LNCaP clone FGC (cell line): Measurements from ENCODE around the gene SLC23A2.

ENCODE experiments used
- DNase-seq: peaks from one replicate; pipeline ENCODE4 v3.0.0-alpha.2; 2011; ENCODE audit warnings: low read depth
- H3K4me3 ChIP-seq: 2 replicates; pipeline ENCODE4 v1.5.1; 2011; ENCODE audit warnings: mild to moderate bottlenecking, low read depth, low read length, control low read depth
- TF ChIP-seq, protein P1 (sequence below): IDR thresholded peaks from 2 replicates; pipeline ENCODE4 v1.5.1; 2012; ENCODE audit warnings: mild to moderate bottlenecking; ENCODE audit not compliant: control insufficient read depth, insufficient read depth; ENCODE audit errors: extremely low read depth

SLC23A2 gene

DNA sequence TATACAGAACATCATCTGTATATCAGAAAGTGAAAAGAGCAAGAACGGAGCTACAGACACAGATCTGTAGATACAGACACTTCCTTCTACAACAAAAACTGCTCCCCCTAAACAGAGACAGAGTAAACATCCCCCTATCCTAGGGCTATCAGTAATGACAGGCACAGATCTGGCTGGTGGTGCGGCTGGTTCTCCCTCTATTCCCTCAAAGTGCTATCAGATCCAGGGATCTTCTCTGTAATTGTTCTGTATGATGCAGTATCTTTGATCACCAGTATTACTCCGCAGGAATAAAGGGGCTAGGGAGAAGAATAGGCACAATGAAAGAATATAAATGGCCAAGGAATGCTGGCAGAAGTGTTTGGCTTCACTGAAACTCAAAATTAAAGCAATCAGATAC lies 80.7 kb downstream of the SLC23A2 start:
- TF ChIP-seq, protein P1, sequence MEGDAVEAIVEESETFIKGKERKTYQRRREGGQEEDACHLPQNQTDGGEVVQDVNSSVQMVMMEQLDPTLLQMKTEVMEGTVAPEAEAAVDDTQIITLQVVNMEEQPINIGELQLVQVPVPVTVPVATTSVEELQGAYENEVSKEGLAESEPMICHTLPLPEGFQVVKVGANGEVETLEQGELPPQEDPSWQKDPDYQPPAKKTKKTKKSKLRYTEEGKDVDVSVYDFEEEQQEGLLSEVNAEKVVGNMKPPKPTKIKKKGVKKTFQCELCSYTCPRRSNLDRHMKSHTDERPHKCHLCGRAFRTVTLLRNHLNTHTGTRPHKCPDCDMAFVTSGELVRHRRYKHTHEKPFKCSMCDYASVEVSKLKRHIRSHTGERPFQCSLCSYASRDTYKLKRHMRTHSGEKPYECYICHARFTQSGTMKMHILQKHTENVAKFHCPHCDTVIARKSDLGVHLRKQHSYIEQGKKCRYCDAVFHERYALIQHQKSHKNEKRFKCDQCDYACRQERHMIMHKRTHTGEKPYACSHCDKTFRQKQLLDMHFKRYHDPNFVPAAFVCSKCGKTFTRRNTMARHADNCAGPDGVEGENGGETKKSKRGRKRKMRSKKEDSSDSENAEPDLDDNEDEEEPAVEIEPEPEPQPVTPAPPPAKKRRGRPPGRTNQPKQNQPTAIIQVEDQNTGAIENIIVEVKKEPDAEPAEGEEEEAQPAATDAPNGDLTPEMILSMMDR = no peak
- no peak for DNase-seq
- no peak overlapping the region for H3K4me3 ChIP-seq

DNA sequence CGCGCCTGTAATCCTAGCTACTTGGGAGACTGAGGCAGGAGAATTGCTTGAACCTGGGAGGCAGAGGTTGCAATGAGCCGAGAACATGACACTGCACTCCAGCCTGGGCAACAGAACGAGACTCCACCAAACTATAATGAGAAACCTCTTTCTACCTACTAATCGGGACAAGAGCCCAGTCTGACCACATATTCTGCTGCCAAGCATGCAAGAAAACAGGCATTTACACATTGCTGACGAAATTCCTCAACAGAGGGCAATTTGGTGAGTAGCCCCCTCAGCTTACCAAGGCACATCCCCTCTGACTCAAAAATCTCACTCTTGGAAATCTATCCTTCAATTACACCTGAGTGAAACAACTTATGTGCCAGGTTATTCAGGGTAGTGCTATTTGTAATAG lies 81.2 kb downstream of the SLC23A2 start:
- no peak for DNase-seq
- H3K4me3 ChIP-seq = no peak overlapping the region
- TF ChIP-seq, protein P1 = no peak

DNA sequence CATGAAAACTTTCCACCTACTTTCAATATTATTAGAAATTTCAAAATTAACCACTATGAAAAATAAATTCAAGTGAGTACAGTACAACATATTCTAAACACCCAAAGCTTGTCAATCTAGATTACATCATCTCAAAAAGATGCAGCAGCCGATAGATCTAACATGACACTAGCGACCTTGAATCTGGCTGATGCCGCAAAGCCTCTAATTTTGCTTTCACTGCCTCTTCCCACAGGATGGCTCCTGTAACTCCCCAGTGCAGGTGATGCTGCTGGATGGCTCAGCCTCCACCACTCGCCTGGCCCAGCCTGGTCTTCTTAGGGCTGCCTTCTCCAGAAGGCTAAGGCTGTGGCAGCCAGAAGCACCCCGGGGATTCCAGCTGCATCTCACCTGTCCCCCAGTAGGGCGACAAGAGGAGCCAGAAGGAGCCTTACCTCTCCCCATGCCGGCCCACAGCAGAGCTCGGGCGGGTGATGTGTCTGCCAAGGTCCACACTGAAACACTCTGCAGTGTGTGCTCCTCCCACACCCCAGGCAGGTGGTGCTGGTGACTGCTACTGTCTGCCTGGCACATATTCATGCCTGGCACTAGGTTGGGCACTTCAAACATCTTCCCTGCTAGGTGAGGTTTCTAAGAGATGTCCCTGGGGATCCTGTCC lies 82.1 kb downstream of the SLC23A2 start:
- no peak overlapping the region for H3K4me3 ChIP-seq
- TF ChIP-seq, protein P1 = peak; percentile 28; the same call in 1 of the 2 replicates
- peak; percentile 47 for DNase-seq

DNA sequence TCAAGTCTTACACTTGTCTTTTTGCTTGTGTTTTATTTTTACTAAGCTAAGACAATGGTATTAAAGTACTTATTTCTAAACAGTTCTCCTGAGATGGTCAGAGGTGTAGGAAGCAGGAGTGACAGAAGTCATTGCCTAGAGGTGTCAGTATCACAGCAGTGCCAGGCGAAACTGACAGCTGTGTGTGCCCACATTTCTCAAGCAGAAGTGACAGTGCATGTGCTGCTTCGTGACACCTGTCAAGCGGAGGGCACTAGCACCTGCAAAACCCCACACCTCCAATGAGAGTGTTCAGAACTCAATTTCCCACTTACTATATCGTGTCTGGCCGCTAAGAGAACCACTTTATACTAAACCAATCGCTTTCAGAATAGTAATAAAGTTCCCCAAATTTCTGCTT lies 82.8 kb downstream of the SLC23A2 start:
- no peak for DNase-seq
- H3K4me3 ChIP-seq = no peak overlapping the region
- TF ChIP-seq, protein P1 = no peak

DNA sequence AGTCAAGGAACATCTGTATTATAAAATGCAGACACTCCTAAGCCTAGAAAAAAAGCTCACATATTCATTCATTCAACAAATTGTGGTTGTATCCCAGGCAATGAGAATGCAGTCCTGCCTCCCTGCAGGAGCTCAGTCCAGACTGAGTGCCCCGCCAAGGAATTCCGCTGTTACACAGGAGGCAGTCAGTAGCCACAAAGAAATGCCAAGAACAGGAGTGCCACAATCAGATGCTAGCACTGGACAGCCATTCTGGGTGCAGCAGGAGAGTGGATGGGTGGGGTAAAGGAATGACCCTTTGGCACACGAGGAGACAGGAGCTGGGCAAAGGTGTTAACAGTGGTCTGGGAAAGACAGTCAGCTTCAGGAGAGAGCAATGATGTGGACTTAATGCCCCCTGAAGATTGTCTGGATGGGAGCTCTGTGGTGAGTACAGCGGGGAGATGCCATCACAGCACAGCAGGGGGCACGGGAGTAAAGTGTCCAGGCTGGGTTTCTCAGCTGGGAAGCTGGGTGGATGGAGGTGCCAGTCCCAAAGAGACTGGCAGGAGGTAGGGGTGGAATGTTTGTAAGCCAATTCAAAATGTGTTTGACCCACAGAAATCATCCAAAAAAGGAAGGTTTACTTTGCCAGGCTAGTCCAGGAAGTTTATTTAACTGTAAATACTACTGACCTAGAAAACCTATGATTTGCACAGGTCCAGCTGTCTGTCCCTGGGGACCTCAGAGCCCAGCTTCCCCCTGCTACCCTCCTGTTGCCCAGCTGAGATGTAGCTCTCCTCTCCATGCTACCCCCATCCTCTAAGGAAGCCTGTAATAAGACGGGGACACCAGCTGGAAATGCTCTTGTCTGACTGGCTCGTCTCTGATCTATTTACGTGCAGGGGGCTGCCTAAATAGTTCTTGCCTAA lies 84.1 kb downstream of the SLC23A2 start:
- TF ChIP-seq, protein P1 = no peak
- no peak for DNase-seq
- no peak overlapping the region for H3K4me3 ChIP-seq

DNA sequence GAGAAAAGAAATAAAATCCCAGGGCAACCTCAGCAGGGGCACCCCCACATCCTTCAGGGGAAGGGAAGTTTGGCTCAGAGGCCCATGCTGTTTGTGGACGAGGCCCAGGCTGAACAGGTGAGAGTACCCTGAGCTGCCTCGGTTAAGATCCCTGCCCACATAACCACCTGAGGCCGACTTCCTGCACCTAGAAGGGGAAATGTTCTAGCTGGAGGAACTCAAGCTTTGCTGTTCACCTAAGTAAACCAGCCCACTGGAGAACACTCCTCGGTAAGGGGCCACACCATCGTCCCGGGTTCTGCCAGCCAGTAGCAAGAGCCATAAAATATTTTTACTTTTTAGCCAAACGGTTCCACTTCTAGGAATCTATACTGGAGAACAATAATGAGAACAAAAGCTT lies 88.2 kb downstream of the SLC23A2 start:
- no peak for DNase-seq
- no peak overlapping the region for H3K4me3 ChIP-seq
- TF ChIP-seq, protein P1 = no peak
